H1 (cell line): ENCODE measurements around the gene BRSK2. TPM values are rescaled to one million over a fixed set of nuclear protein-coding genes. Genes with fewer than 3 reads are reported as not detected.

ENCODE experiments used
- JUN ChIP-seq: IDR thresholded peaks from 2 replicates; pipeline ENCODE4 v1.6.1; 2011; ENCODE audit warnings: low read depth, mild to moderate bottlenecking, improper control_type of control experiment, low read length
- TAF1 ChIP-seq: IDR thresholded peaks from 2 replicates; pipeline ENCODE4 v1.6.1; 2011; ENCODE audit warnings: mild to moderate bottlenecking, low read depth, low read length
- TAF7 ChIP-seq: optimal IDR thresholded peaks from 2 replicates; pipeline ENCODE3; 2011; ENCODE audit warnings: low read depth, mild to moderate bottlenecking, inconsistent platforms, low read length, moderate library complexity, borderline replicate concordance
- polyA plus RNA-seq, 7 experiments: library from polyadenylated mRNA; depleted of rRNA in 3 of 7; stranded (reverse) in 5 of 7; unstranded in 2 of 7; fragments of >200 nt in 5 of 7; fragments of 200-250 nt in 2 of 7; gene quantifications; 1 replicate in 5 of 7; 2 replicates in 1 of 7; 4 replicates in 1 of 7; pipeline versions ENCODE4 v1.2.1 to v1.2.3, GENCODE V29; 2011 to 2013; ENCODE audit warnings: missing spikeins in 2 of 7, mixed read lengths in 2 of 7
- total RNA-seq: library from RNA; stranded (reverse); fragmentation: NEBNext Ultra II Directional; extraction: Animal tissue kit (Norgen Biotek cat#: 25700); gene quantifications from 2 replicates; pipeline ENCODE4 v1.2.1, GENCODE V29; 2021

BRSK2 gene
- total and polyA plus RNA-seq, 2 of the 8 experiments (the other 6 are each of a cell fraction or from before 2014, with no cell fraction given): 17.3 to 27.1 TPM

DNA sequence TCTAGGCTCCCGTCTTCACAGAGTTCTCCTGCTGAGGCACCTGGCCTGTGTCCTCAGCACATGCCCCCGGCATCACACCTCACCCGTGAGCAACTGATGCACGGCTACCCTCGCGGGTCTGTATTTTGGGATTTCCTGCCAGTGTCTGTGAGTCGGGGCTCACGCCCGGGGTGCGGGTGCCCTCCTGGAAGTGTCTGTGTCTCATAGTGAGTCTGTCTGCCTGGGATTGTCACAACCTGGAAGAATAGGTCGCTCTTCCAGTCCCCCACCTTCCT, 11.4 kb downstream of the BRSK2 start (continued):
- TF ChIP-seq TAF7 (no peak), JUN (no peak), TAF1 (no peak)
